ENCODE data around the gene ASL.

DNA sequence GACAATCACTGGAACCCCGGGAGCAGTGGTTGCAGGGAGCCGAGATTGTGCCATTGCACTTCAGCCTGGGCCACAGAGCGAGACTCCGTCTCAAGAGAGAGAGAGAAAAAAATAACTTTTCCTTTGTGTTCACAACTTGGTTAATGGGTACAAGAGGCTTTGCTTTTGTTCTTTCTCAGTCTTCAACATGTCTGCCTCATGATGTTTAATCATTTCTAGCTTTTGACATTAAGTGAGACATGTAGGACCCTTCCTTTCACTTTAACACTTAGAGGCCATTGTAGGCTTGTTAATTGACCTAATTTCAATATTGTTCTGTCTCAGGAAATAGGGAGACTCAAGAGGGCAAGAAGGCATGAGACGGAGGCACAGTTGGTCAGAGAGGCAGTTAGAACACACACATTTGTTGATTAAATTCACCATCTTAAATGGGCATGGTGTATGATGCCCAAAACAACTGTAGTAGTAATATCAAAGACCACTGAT, 29.7 kb downstream of the ASL start:
- TF ChIP-seq, protein P1, sequence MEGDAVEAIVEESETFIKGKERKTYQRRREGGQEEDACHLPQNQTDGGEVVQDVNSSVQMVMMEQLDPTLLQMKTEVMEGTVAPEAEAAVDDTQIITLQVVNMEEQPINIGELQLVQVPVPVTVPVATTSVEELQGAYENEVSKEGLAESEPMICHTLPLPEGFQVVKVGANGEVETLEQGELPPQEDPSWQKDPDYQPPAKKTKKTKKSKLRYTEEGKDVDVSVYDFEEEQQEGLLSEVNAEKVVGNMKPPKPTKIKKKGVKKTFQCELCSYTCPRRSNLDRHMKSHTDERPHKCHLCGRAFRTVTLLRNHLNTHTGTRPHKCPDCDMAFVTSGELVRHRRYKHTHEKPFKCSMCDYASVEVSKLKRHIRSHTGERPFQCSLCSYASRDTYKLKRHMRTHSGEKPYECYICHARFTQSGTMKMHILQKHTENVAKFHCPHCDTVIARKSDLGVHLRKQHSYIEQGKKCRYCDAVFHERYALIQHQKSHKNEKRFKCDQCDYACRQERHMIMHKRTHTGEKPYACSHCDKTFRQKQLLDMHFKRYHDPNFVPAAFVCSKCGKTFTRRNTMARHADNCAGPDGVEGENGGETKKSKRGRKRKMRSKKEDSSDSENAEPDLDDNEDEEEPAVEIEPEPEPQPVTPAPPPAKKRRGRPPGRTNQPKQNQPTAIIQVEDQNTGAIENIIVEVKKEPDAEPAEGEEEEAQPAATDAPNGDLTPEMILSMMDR (IDR thresholded peaks at IDR 0.05) = no peak
- TF ChIP-seq POLR2A (IDR thresholded peaks at IDR 0.05) = no peak
